Duodenal mucosa (tissue), 2 donors: ENCODE measurements around the gene FFAR1.
A peak's percentile ranks its signal among the peaks of the same experiment; 100 is the strongest.

Experiments
- H3K27ac ChIP-seq: one replicate; pipeline ENCODE4 v1.7.0; 2013; ENCODE audit warnings: low read depth, low read length
- H3K27me3 ChIP-seq, 2 donors: one replicate each; pipeline ENCODE4 v1.7.0; 2013; ENCODE audit warnings: low read length in 2 of 2, control low read depth in 1 of 2; ENCODE audit not compliant: insufficient read depth in 2 of 2, control insufficient read depth in 1 of 2
- H3K36me3 ChIP-seq, 2 donors: one replicate each; pipeline ENCODE4 v1.7.0; 2013; ENCODE audit warnings: low read length in 2 of 2, control low read depth in 1 of 2; ENCODE audit not compliant: insufficient read depth in 2 of 2, control insufficient read depth in 1 of 2
- H3K4me1 ChIP-seq, 2 donors: one replicate each; pipeline ENCODE4 v1.7.0; 2013; ENCODE audit warnings: low read length in 2 of 2, control low read depth in 1 of 2; ENCODE audit not compliant: insufficient read depth in 2 of 2, control insufficient read depth in 1 of 2
- H3K4me3 ChIP-seq, 2 donors: one replicate each; pipeline ENCODE4 v1.7.0; 2013; ENCODE audit warnings: low read length in 2 of 2, low read depth in 1 of 2
- H3K9ac ChIP-seq, 2 donors: one replicate each; pipeline ENCODE4 v1.7.0; 2013; ENCODE audit warnings: low read length in 2 of 2, low read depth in 1 of 2
- H3K9me3 ChIP-seq, 2 donors: one replicate each; pipeline ENCODE4 v1.7.0; 2013; ENCODE audit warnings: low read length in 2 of 2, control low read depth in 1 of 2; ENCODE audit not compliant: control insufficient read depth in 1 of 2

Gene FFAR1

GRCh38 chr19:35306473-35307246 is 41.0 kb upstream of the FFAR1 start:
- no peaks in the 10 kb centered on the region for H3K27me3 ChIP-seq
- peaks cover 0 to 8% of the 10 kb centered on the region in 2 donors for H3K4me1 ChIP-seq
- H3K4me3 ChIP-seq = no peak overlapping the region
- H3K36me3 ChIP-seq = no peaks in the 10 kb centered on the region
- no peak overlapping the region for H3K27ac ChIP-seq
- H3K9ac ChIP-seq = no peak overlapping the region
- no peaks in the 10 kb centered on the region for H3K9me3 ChIP-seq

- H3K9me3 ChIP-seq = no peaks in the 10 kb centered on the region
- no peak overlapping the region for H3K27ac ChIP-seq
- H3K27me3 ChIP-seq = no peaks in the 10 kb centered on the region
- H3K4me3 ChIP-seq = no peak overlapping the region
- H3K9ac ChIP-seq = no peak overlapping the region
- H3K36me3 ChIP-seq = no peaks in the 10 kb centered on the region
- peaks cover 0 to 8% of the 10 kb centered on the region in 2 donors for H3K4me1 ChIP-seq
These were observed 39.8 kb upstream of the FFAR1 start for GRCh38 chr19:35307931-35308330.

GRCh38 chr19:35308910-35309309 is 38.8 kb upstream of the FFAR1 start:
- H3K9me3 ChIP-seq = no peaks in the 10 kb centered on the region
- H3K4me3 ChIP-seq = no peak overlapping the region
- H3K9ac ChIP-seq = peak overlapping the region in 1 of 2 donors; percentile 25
- no peaks in the 10 kb centered on the region for H3K27me3 ChIP-seq
- H3K36me3 ChIP-seq = no peaks in the 10 kb centered on the region
- no peak overlapping the region for H3K27ac ChIP-seq
- H3K4me1 ChIP-seq = peaks cover 0 to 8% of the 10 kb centered on the region in 2 donors

GRCh38 chr19:35309481-35310279 is 38.0 kb upstream of the FFAR1 start:
- no peak overlapping the region for H3K9ac ChIP-seq
- no peaks in the 10 kb centered on the region for H3K27me3 ChIP-seq
- no peak overlapping the region for H3K4me3 ChIP-seq

GRCh38 chr19:35310331-35310730 is 37.4 kb upstream of the FFAR1 start:
- H3K27me3 ChIP-seq = no peaks in the 10 kb centered on the region
- H3K9ac ChIP-seq = no peak overlapping the region
- no peak overlapping the region for H3K4me3 ChIP-seq
- H3K36me3 ChIP-seq = no peaks in the 10 kb centered on the region
- H3K4me1 ChIP-seq = peaks cover 0 to 8% of the 10 kb centered on the region in 2 donors
- H3K27ac ChIP-seq = no peak overlapping the region
- H3K9me3 ChIP-seq = no peaks in the 10 kb centered on the region

More at GRCh38 chr19:35309481-35310279, 38.0 kb upstream of the FFAR1 start:
- peaks cover 0 to 8% of the 10 kb centered on the region in 2 donors for H3K4me1 ChIP-seq
- H3K36me3 ChIP-seq = no peaks in the 10 kb centered on the region
- no peak overlapping the region for H3K27ac ChIP-seq
- no peaks in the 10 kb centered on the region for H3K9me3 ChIP-seq

- H3K4me3 ChIP-seq = no peak overlapping the region
These were observed 36.8 kb upstream of the FFAR1 start for GRCh38 chr19:35310811-35311465.

GRCh38 chr19:35311901-35312665 is 35.6 kb upstream of the FFAR1 start:
- no peak overlapping the region for H3K4me3 ChIP-seq
- peaks cover 0 to 14% of the 10 kb centered on the region in 2 donors for H3K4me1 ChIP-seq
- H3K27ac ChIP-seq = no peak overlapping the region
- no peaks in the 10 kb centered on the region for H3K27me3 ChIP-seq
- no peaks in the 10 kb centered on the region for H3K36me3 ChIP-seq
- H3K9ac ChIP-seq = no peak overlapping the region
- H3K9me3 ChIP-seq = no peaks in the 10 kb centered on the region

More at GRCh38 chr19:35310811-35311465, 36.8 kb upstream of the FFAR1 start:
- Histone ChIP-seq H3K4me1 (peaks cover 0 to 8% of the 10 kb centered on the region in 2 donors), H3K9me3 (no peaks in the 10 kb centered on the region), H3K27me3 (no peaks in the 10 kb centered on the region), H3K27ac (no peak overlapping the region), H3K9ac (no peak overlapping the region), H3K36me3 (no peaks in the 10 kb centered on the region)

- no peak overlapping the region for H3K9ac ChIP-seq
- peaks cover 1 to 20% of the 10 kb centered on the region in 2 donors for H3K4me1 ChIP-seq
- H3K27me3 ChIP-seq = no peaks in the 10 kb centered on the region
- H3K36me3 ChIP-seq = no peaks in the 10 kb centered on the region
- H3K4me3 ChIP-seq = no peak overlapping the region
- no peaks in the 10 kb centered on the region for H3K9me3 ChIP-seq
- no peak overlapping the region for H3K27ac ChIP-seq
These were observed 34.1 kb upstream of the FFAR1 start for GRCh38 chr19:35313587-35313986.

GRCh38 chr19:35314031-35314430 is 33.7 kb upstream of the FFAR1 start:
- Histone ChIP-seq H3K9ac (no peak overlapping the region), H3K36me3 (no peaks in the 10 kb centered on the region), H3K4me3 (no peak overlapping the region), H3K9me3 (no peaks in the 10 kb centered on the region), H3K27ac (no peak overlapping the region), H3K27me3 (no peaks in the 10 kb centered on the region), H3K4me1 (peaks cover 6 to 24% of the 10 kb centered on the region in 2 donors)
